LNCaP clone FGC (cell line): ENCODE measurements around the gene ENPP3.
"Not testable (repeated sequence)": the region's sequence is repeated elsewhere in the genome, so short reads cannot be mapped to it uniquely, and the experiment has no call there.

Experiments used
- DNase-seq: peaks from one replicate; pipeline ENCODE4 v3.0.0-alpha.2; 2011; ENCODE audit warnings: low read depth
- H3K4me3 ChIP-seq: 2 replicates; pipeline ENCODE4 v1.5.1; 2011; ENCODE audit warnings: mild to moderate bottlenecking, low read depth, low read length, control low read depth
- CTCF ChIP-seq: IDR thresholded peaks from 2 replicates; pipeline ENCODE4 v1.5.1; 2012; ENCODE audit warnings: mild to moderate bottlenecking; ENCODE audit not compliant: control insufficient read depth, insufficient read depth; ENCODE audit errors: extremely low read depth

Gene ENPP3

GRCh38 chr6:131744432-131745287, 107.6 kb downstream of the ENPP3 start:
- no peak for TF ChIP-seq CTCF
- H3K4me3 ChIP-seq = no peak overlapping the region
- DNase-seq = no peak

- no peak for TF ChIP-seq CTCF
- no peak overlapping the region for H3K4me3 ChIP-seq
- DNase-seq = no peak
These were observed 108.4 kb downstream of the ENPP3 start for GRCh38 chr6:131745476-131745875.

- DNase-seq = no peak
- no peak overlapping the region for H3K4me3 ChIP-seq
- TF ChIP-seq CTCF = no peak
These were observed 110.8 kb downstream of the ENPP3 start for GRCh38 chr6:131747821-131748353.

GRCh38 chr6:131749023-131749422, 111.9 kb downstream of the ENPP3 start:
- no peak overlapping the region for H3K4me3 ChIP-seq
- DNase-seq = no peak
- no peak for TF ChIP-seq CTCF

GRCh38 chr6:131751012-131751715, 114.1 kb downstream of the ENPP3 start:
- not testable (repeated sequence) for H3K4me3 ChIP-seq, DNase-seq

GRCh38 chr6:131754088-131754487, 117.0 kb downstream of the ENPP3 start:
- no peak overlapping the region for H3K4me3 ChIP-seq
- no peak for DNase-seq
- no peak for TF ChIP-seq CTCF
